Smooth muscle cell (in vitro differentiated cells): ENCODE data around the gene UBE2K. TPM values are rescaled to one million over a fixed set of nuclear protein-coding genes. Genes with fewer than 3 reads are reported as not detected.

ENCODE experiments used
- polyA plus RNA-seq: library from polyadenylated mRNA; unstranded; fragments of >200 nt; fragmentation: Nextera tagmentation; extraction: Ambion mirVana; gene quantifications from 2 replicates; pipeline ENCODE4 v1.2.1, GENCODE V29; 2016
- small RNA-seq: library from RNA; depleted of rRNA; stranded (forward); fragments of <200 nt; gene quantifications from one replicate; pipeline ENCODE3, GENCODE V24; 2014
- total RNA-seq: library from RNA; depleted of rRNA; stranded (reverse); fragments of >200 nt; gene quantifications from 2 replicates; pipeline ENCODE4 v1.2.3, GENCODE V29; 2014

UBE2K gene
- total and polyA plus RNA-seq, 2 experiments from 2014 or later = 25.8 to 84.1 TPM

Small RNA genes lying within 50 kb of the gene (small RNA-seq; reads per million reads assigned to genes)
- not detected for gene RF00019
- gene RN7SL558P = 0.24 reads per million

Other genes starting within 250 kb of the UBE2K start
- 3,229 and 3,249 TPM in 2 replicates for gene RPL9, start 239.2 kb upstream of the UBE2K start, total RNA-seq
- gene RPL9, start 239.2 kb upstream of the UBE2K start, polyA plus RNA-seq = 506 and 531 TPM in 2 replicates
- 10.5 and 10.6 TPM in 2 replicates for gene LIAS, start 239.1 kb upstream of the UBE2K start, total RNA-seq
- 6.6 and 10.7 TPM in 2 replicates for gene LIAS, start 239.1 kb upstream of the UBE2K start, polyA plus RNA-seq
- gene UGDH, start 170.7 kb upstream of the UBE2K start, total RNA-seq = 98.0 and 107 TPM in 2 replicates
- 88.8 and 128 TPM in 2 replicates for gene UGDH, start 170.7 kb upstream of the UBE2K start, polyA plus RNA-seq
- 45.0 and 55.9 TPM in 2 replicates for gene SMIM14, start 59.3 kb upstream of the UBE2K start, total RNA-seq
- 47.4 and 48.0 TPM in 2 replicates for gene SMIM14, start 59.3 kb upstream of the UBE2K start, polyA plus RNA-seq